HG03139 (cell line): ENCODE data around the gene BIK.

Experiments used
- ATAC-seq: cut with Tn5 transposase; IDR thresholded peaks from one replicate; pipeline ENCODE4 v1.9.1; 2021; ENCODE audit not compliant: unreplicated experiment

Gene BIK, protein sequence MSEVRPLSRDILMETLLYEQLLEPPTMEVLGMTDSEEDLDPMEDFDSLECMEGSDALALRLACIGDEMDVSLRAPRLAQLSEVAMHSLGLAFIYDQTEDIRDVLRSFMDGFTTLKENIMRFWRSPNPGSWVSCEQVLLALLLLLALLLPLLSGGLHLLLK

DNA sequence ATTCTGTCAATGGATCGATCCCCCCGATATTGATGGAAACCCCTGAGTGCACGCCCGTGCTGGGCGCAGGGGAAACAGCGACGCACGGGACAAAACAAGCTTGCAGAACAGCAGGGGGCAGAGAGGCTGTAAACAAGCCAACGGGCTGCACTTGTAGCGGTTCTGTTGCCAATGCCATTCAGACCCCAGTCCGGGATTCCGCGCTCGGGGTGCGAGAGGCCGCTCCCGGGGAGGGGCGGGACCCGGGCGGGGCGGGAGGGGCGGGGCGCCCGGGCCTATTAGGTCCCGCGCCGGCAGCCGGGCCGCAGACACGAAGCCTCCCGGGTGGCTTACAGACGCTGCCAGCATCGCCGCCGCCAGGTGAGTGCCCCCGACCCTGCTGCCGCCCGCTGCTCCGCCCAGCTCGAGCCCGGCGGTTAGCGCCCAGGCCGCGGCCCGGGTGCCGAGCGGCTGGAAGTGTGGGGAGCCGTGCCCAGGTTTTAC is at the start of gene BIK:
Gene BIK (plus strand): TSS at position 307 of the 483 bp plus-strand sequence. CDS start 13,273 bp downstream, outside the sequence.
- ATAC-seq: no peak

DNA sequence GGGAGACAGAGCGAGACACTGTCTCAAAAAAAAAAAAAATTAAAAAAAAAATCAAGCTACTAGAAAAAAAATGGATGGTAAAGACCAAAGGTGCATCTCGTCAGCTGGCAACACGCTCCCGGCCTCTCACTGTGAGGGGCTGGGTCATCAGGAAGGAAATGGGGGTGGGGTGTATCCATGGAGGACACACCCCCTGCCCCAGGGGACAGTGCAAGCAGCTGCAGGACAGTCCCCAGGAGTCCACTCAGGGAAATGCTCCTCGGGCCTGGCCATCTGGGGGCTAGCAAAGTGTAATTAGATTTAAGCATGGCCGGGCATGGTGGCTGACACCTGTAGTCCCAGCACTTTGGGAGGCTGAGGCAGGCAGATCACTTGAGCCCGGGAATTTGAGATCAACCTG is 44.4 kb upstream of the BIK start:
- ATAC-seq: no peak

GRCh38 chr22:43066844-43067385 is 43.6 kb upstream of the BIK start:
- no peak for ATAC-seq

- ATAC-seq: no peak
These were observed 33.3 kb upstream of the BIK start for GRCh38 chr22:43077121-43077877.

DNA sequence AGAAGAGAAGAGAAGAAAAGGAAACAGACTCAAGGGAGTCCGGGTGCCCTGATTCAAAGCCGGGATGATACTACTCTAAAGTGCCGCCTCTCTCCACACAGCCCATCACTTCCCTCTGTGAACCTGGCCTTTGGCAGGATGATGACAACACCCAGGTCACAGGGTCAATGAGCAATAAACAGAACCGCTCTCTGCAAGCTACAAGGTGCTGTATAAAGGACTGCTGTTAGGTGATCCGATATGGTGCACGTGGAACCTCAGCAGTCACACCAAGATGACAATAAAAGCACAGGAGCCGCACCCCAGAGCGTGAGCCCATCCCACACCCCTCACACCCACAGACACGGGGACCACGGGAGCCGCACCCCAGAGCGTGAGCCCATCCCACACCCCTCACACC is 32.0 kb upstream of the BIK start:
- no peak for ATAC-seq

- ATAC-seq: no peak
These were observed 30.8 kb upstream of the BIK start for GRCh38 chr22:43079742-43080141.

DNA sequence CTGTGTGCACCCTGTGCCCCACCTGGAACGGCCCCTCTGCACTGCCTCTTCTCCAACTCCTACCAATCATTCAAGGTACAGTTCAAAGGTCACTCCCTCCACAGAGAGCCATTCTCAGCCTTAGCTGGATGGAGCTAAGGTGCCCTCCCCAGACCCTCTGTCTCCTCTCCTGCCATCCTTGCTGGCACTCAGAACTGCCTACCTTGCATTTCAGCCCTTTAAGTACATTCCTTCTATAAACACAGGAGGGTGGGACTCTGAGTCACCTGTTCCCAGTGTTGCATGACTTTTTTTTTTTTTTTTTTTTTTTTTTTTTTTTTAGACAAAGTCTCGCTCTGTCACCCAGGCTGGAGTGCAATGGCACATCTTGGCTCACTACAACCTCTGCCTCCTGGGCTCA is 29.9 kb upstream of the BIK start:
- no peak for ATAC-seq

- no peak for ATAC-seq
These were observed 28.6 kb upstream of the BIK start for GRCh38 chr22:43081968-43082367.

- ATAC-seq: no peak
These were observed 24.6 kb upstream of the BIK start for GRCh38 chr22:43085658-43086606.

- ATAC-seq: no peak
These were observed 21.9 kb upstream of the BIK start for GRCh38 chr22:43088627-43088983.

DNA sequence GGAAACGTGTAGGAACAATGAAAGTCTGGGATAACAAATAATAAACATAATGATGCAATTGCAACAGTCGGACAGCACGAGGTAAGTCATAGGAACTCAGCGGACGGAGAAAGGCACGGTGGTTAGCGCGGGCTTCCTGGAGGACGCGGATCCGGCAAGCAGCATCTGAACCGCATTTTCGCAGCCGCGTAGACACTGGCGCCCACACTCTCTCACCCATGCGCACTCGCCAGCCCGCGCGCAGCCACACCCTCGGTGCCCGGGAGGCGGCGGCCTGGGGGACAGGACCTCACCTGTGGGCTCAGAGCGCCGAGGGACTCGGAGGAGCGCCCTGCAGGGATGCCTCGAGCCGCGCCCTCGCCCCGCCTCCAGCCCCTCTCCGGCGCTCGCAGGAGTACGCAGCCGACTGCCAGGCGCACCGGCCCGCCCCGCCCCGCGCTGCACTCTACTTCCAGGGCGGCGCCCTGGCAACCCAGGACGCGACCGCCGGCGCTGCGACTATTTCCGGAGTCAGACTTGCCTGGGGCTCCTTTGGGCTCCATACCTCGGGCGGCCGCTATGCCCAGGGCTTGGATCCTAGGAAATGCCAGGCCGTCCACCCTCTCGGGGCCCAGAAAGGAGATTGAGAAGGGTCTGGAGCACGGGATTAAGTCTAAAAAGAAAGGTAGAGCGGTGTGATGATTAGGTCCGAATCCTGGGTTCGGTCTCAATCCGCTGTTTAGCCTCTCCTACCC is 21.4 kb upstream of the BIK start, which contains the start of gene TTLL1:
Gene TTLL1 (minus strand): TSS at position 408 of the 734 bp plus-strand sequence. CDS start 13,805 bp downstream, outside the sequence.
- ATAC-seq: peak; percentile 72

DNA sequence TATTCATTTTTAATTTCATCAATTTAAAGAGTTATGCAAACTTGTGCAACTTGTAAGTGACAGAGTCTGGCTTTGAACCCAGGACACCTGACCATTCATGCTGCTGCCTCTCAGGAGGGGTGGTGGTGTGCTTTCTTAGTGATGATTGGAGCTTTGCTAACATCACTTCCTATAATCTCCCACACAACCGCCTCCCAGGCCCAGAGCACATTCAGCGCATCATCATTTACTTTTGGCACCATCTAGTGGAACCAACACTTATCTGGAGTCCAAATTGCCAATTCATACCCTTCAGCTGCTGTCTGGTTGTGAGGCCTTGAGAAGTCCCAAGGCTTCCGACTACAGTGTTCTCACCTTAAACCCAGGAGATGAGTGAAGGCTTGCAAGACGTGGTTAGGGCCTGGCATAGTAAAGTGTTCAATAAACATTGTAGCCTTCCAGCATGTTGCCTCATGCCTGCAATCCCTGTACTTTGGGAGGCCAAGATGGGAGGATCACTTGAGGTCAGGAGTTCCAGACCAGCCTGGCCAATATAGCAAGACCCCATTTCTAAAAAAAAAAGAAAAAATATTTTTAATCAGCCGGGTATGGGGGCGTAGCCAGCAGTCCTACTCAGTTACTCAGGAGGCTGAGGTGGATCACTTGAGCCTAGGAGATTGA is 20.3 kb upstream of the BIK start:
- no peak for ATAC-seq

GRCh38 chr22:43092085-43092484 is 18.5 kb upstream of the BIK start:
- ATAC-seq: no peak

DNA sequence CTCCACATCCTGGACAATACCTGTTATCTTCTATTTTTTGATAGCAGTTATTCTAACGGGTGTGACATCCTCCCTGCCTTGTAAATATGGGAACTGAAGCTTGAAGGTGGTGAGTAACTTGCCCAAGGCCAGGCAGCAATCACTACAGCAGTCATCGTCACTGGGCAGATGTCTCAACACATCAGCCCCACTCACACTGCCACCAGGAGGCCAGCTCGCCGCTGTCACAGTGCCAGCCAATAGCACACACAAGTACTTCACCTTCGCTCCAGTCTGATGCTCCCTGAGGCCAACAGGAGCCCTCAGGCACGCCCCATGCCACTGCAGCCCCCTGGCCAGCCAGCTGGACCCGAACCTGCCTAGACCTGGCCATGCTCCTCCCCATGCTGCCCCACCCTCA is 16.5 kb upstream of the BIK start:
- ATAC-seq: no peak

DNA sequence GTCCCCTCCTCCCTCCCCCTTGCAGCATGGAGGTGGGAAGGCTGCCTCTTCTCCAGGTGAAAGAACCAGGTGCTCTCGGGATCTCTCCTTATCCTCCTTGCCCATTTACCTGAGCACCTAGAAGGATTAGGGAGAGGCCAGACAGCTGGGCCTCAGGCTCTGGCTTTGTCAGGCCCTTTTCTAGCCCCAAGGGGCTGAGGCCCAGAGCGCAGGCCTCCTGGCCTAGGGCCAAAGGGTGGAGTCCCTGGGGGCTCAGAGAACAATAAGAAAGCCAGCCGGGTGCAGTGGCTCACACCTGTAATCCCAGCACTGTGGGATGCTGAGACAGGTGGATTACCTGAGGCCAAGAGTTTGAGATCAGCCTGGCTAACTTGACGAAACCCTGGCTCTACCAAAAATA is 16.0 kb upstream of the BIK start:
- ATAC-seq: no peak

DNA sequence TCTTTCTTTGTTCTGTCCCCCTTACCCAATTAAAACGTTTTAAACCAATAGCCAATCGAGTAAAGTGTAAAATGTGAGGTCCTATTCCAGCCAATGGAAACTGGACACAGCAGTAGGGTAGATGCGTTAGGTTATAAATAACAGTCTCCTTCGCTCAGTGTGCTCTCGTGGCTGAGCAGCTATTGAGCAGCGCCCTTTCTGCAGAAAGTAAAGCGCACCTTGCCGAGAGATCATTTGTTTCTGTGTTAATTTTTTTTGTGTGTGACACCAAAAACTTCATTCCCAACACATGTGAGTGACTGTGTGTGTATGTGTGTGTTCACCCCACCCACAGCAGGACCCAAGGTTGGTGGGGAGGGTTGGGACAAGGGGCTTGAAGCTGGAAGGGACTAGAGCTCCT is 14.1 kb upstream of the BIK start:
- ATAC-seq: no peak

DNA sequence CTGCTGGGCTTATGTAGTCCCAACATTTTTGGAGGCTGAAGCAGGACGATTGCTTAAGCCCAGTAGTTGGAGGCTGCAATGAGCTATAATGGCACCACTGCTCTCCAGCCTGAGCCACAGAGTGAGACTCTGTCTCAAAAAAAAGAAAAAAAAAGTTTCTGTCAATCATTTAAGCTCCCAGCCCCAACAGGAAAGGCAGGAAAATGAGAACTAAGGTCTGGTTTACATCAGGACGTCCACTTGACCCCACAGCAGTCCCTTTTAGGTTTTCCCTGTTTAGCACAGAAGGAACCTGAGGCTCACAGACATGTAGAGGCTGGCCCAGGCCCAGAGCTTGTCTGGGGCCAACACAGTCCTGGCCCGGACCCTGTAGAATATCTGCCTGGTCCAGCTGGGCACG is 12.2 kb upstream of the BIK start:
- ATAC-seq: no peak

GRCh38 chr22:43099095-43099494 is 11.5 kb upstream of the BIK start:
- ATAC-seq: no peak

GRCh38 chr22:43100225-43100624 is 10.3 kb upstream of the BIK start:
- no peak for ATAC-seq

- no peak for ATAC-seq
These were observed 9.2 kb upstream of the BIK start for GRCh38 chr22:43101306-43101705.
